Stimulated activated CD8-positive, alpha-beta memory T cell treated with anti-CD3 and anti-CD28 coated beads, Interleukin-7, amount 100 ng/mL, for 1 hour (primary cell): ENCODE results near the gene C15orf61.

Source experiments
- DNase-seq, 2 donors: peaks; one replicate each; pipeline ENCODE4 v3.0.0-alpha.2; 2020; ENCODE audit warnings: low read depth in 2 of 2

C15orf61 gene

GRCh38 chr15:67521029-67521782, at the start of gene C15orf61:
Gene C15orf61 (plus strand): TSS chr15:67521131. CDS start chr15:67521249, 118 bp downstream.
- peak; percentile 67 to 69 for DNase-seq

- no peak for DNase-seq
Measured at GRCh38 chr15:67472957-67473356, 48.0 kb upstream of the C15orf61 start.

- DNase-seq = no peak
Measured at GRCh38 chr15:67474405-67475110, 46.4 kb upstream of the C15orf61 start.

GRCh38 chr15:67479781-67480505, 41.0 kb upstream of the C15orf61 start:
- DNase-seq = no peak

- no peak for DNase-seq
Measured at GRCh38 chr15:67480741-67481140, 40.2 kb upstream of the C15orf61 start.

GRCh38 chr15:67481680-67482079, 39.3 kb upstream of the C15orf61 start:
- DNase-seq = no peak

- DNase-seq = no peak
Measured at GRCh38 chr15:67495585-67495984, 25.3 kb upstream of the C15orf61 start.

GRCh38 chr15:67501177-67501835, 19.6 kb upstream of the C15orf61 start:
- DNase-seq = no peak

- no peak for DNase-seq
Measured at GRCh38 chr15:67501836-67502461, 19.0 kb upstream of the C15orf61 start.

- no peak for DNase-seq
Measured at GRCh38 chr15:67504056-67504455, 16.9 kb upstream of the C15orf61 start.

- DNase-seq = no peak
Measured at GRCh38 chr15:67504796-67505195, 16.1 kb upstream of the C15orf61 start.

- no peak for DNase-seq
Measured at GRCh38 chr15:67505675-67506572, 15.0 kb upstream of the C15orf61 start.

GRCh38 chr15:67506775-67507747, 13.9 kb upstream of the C15orf61 start:
- DNase-seq = no peak

GRCh38 chr15:67508407-67508806, 12.5 kb upstream of the C15orf61 start:
- DNase-seq = no peak

- no peak for DNase-seq
Measured at GRCh38 chr15:67509918-67510317, 11.0 kb upstream of the C15orf61 start.

GRCh38 chr15:67510597-67511190, 10.2 kb upstream of the C15orf61 start:
- DNase-seq = no peak

GRCh38 chr15:67511606-67512005, 9.3 kb upstream of the C15orf61 start:
- DNase-seq = no peak

GRCh38 chr15:67512140-67512539, 8.8 kb upstream of the C15orf61 start:
- DNase-seq = no peak
